ENCODE measurements around the gene HK2.

Gene HK2

DNA sequence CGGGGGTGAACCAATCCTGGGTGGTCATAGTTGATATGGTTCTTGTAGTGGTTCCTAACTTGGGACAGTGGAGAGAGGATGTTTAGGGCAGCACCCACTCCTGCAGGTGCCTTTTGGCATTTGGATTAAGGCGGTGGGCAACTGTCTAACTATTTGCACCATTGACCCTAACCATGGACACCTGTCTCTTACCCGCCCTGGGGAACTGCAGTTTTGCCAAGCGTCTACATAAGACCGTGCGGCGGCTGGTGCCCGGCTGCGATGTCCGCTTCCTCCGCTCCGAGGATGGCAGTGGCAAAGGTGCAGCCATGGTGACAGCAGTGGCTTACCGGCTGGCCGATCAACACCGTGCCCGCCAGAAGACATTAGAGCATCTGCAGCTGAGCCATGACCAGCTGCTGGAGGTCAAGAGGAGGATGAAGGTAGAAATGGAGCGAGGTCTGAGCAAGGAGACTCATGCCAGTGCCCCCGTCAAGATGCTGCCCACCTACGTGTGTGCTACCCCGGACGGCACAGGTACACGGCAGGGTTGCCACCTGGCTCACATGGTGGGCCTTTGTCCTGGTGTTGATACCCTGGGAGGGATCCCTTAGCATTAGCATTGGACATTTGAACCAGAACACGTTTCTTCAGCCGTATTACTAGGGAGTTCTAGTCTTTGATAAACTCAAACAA lies 46.3 kb downstream of the HK2 start:
- Histone ChIP-seq H2BK12ac (ENCODE audit: low read length in 2 of 2) (no peak overlapping the region), H3K9me3 (ENCODE audit: control insufficient read depth, low read length) (no peaks in the 10 kb centered on the region), H2AFZ (ENCODE audit: low read depth, low read length) (no peak overlapping the region), H3K79me1 (replicated peaks; ENCODE audit: low read length, poor library complexity, severe bottlenecking) (no peaks in the 10 kb centered on the region), H2BK5ac (ENCODE audit: low read depth, low read length, poor library complexity, severe bottlenecking) (no peak overlapping the region), H3K14ac (ENCODE audit: low read length in 2 of 2) (no peak overlapping the region), H3K4me2 (ENCODE audit: low read length, poor library complexity, severe bottlenecking) (no peak overlapping the region), H2BK120ac (ENCODE audit: low read depth, low read length) (no peak overlapping the region), H2AK5ac (ENCODE audit: low read length, severe bottlenecking) (no peak overlapping the region), H2BK15ac (ENCODE audit: low read depth, poor library complexity, severe bottlenecking) (no peak overlapping the region), H3K27me3 (ENCODE audit: control insufficient read depth in 1 of 2, insufficient read depth in 1 of 2, low read length in 2 of 2) (no peaks in the 10 kb centered on the region), H3K27ac (ENCODE audit: low read length, poor library complexity, severe bottlenecking) (no peak overlapping the region), H4K91ac (ENCODE audit: low read length) (no peak overlapping the region), H3K4me1 (ENCODE audit: control insufficient read depth, insufficient read depth, low read depth, low read length) (peaks cover 1% of the 10 kb centered on the region), H3K4me3 (ENCODE audit: insufficient read depth in 1 of 2, low read depth in 1 of 2, low read length in 2 of 2) (no peak overlapping the region), H3K4ac (ENCODE audit: low read depth in 1 of 2, low read length in 2 of 2) (no peak overlapping the region), H3K23ac (ENCODE audit: low read length in 2 of 2) (no peak overlapping the region), H3K9ac (ENCODE audit: low read length) (no peak overlapping the region), H3K18ac (ENCODE audit: low read depth in 1 of 2, low read length in 2 of 2) (no peak overlapping the region), H4K8ac (ENCODE audit: low read length) (no peak overlapping the region), H3K36me3 (ENCODE audit: control insufficient read depth in 1 of 2, insufficient read depth in 2 of 2, low read depth in 1 of 2, low read length in 2 of 2) (peaks cover 25 to 95% of the 10 kb centered on the region in 2 experiments)
- no peak for DNase-seq
- 99% methylated on average over 24 of the region's 24 CpGs for WGBS

DNA sequence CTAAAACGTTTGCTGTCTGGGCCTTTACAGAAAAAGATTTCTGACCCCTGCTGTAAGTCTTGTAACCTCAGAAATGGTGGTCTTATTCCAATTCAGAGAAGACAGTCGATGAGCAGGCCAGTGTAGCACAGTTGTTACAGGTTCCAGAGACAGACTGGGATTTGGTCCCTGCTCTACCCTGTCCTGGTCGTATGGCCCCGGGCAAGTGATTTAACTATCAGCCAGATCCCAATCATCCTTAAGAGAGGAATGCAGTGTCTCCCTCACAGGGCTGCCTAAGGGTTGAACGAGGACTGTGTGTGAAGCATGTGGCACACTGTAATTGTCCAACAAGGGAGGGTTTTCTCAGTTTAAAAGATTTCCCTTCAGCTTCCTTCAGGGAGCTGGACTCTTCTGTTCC lies 47.2 kb downstream of the HK2 start:
- H3K4me1 ChIP-seq (ENCODE audit: control insufficient read depth, insufficient read depth, low read depth, low read length): no peaks in the 10 kb centered on the region
- H2BK12ac ChIP-seq (ENCODE audit: low read length in 2 of 2): no peak overlapping the region
- no peaks in the 10 kb centered on the region for H3K9me3 ChIP-seq (ENCODE audit: control insufficient read depth, low read length)
- no peak overlapping the region for H3K4me3 ChIP-seq (ENCODE audit: insufficient read depth in 1 of 2, low read depth in 1 of 2, low read length in 2 of 2)
- no peak overlapping the region for H3K14ac ChIP-seq (ENCODE audit: low read length in 2 of 2)
- DNase-seq: no peak
- no peak overlapping the region for H2BK5ac ChIP-seq (ENCODE audit: low read depth, low read length, poor library complexity, severe bottlenecking)
- no peak overlapping the region for H2AK5ac ChIP-seq (ENCODE audit: low read length, severe bottlenecking)
- H3K4me2 ChIP-seq (ENCODE audit: low read length, poor library complexity, severe bottlenecking): no peak overlapping the region
- 92% methylated on average over 5 of the region's 5 CpGs for WGBS
- no peaks in the 10 kb centered on the region for H3K79me1 ChIP-seq (replicated peaks; ENCODE audit: low read length, poor library complexity, severe bottlenecking)
- H2BK120ac ChIP-seq (ENCODE audit: low read depth, low read length): no peak overlapping the region
- no peak overlapping the region for H3K27ac ChIP-seq (ENCODE audit: low read length, poor library complexity, severe bottlenecking)
- H3K9ac ChIP-seq (ENCODE audit: low read length): no peak overlapping the region
- H4K8ac ChIP-seq (ENCODE audit: low read length): no peak overlapping the region
- H3K36me3 ChIP-seq (ENCODE audit: control insufficient read depth in 1 of 2, insufficient read depth in 2 of 2, low read depth in 1 of 2, low read length in 2 of 2): peaks cover 30 to 99% of the 10 kb centered on the region in 2 experiments
- no peak overlapping the region for H2BK15ac ChIP-seq (ENCODE audit: low read depth, poor library complexity, severe bottlenecking)
- no peaks in the 10 kb centered on the region for H3K27me3 ChIP-seq (ENCODE audit: control insufficient read depth in 1 of 2, insufficient read depth in 1 of 2, low read length in 2 of 2)
- H3K18ac ChIP-seq (ENCODE audit: low read depth in 1 of 2, low read length in 2 of 2): no peak overlapping the region
- H2AFZ ChIP-seq (ENCODE audit: low read depth, low read length): no peak overlapping the region
- no peak overlapping the region for H3K23ac ChIP-seq (ENCODE audit: low read length in 2 of 2)
- no peak overlapping the region for H4K91ac ChIP-seq (ENCODE audit: low read length)
- H3K4ac ChIP-seq (ENCODE audit: low read depth in 1 of 2, low read length in 2 of 2): no peak overlapping the region

DNA sequence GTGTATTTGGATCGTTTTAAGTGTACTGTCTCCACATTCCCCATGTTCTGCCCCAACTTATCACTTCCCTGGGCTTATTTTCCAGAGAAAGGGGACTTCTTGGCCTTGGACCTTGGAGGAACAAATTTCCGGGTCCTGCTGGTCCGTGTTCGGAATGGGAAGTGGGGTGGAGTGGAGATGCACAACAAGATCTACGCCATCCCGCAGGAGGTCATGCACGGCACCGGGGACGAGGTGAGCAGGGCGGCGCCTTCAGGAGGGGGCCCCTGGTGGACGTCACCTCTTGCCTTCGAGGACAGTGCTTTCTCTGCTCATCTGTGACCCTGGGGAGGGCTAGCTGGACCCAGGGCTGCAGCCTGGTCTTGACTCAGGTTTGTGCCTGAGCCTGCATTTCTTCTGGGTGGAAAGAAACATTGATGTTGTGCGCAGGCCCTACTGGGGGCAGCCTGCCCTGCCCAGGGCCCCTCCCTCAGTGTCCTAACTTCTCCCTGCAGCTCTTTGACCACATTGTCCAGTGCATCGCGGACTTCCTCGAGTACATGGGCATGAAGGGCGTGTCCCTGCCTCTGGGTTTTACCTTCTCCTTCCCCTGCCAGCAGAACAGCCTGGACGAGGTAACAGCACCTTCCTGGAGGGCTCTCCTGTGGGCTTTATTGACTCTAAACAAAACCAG lies 47.8 kb downstream of the HK2 start:
- Histone ChIP-seq H3K36me3 (ENCODE audit: control insufficient read depth in 1 of 2, insufficient read depth in 2 of 2, low read depth in 1 of 2, low read length in 2 of 2) (peaks cover 33 to 100% of the 10 kb centered on the region in 2 experiments), H4K91ac (ENCODE audit: low read length) (no peak overlapping the region), H2BK5ac (ENCODE audit: low read depth, low read length, poor library complexity, severe bottlenecking) (no peak overlapping the region), H3K4me1 (ENCODE audit: control insufficient read depth, insufficient read depth, low read depth, low read length) (no peaks in the 10 kb centered on the region), H3K79me1 (replicated peaks; ENCODE audit: low read length, poor library complexity, severe bottlenecking) (no peaks in the 10 kb centered on the region), H3K4ac (ENCODE audit: low read depth in 1 of 2, low read length in 2 of 2) (no peak overlapping the region), H4K8ac (ENCODE audit: low read length) (no peak overlapping the region), H2BK15ac (ENCODE audit: low read depth, poor library complexity, severe bottlenecking) (no peak overlapping the region), H3K4me3 (ENCODE audit: insufficient read depth in 1 of 2, low read depth in 1 of 2, low read length in 2 of 2) (no peak overlapping the region), H3K9me3 (ENCODE audit: control insufficient read depth, low read length) (no peaks in the 10 kb centered on the region), H2BK12ac (ENCODE audit: low read length in 2 of 2) (no peak overlapping the region), H2BK120ac (ENCODE audit: low read depth, low read length) (no peak overlapping the region), H3K27ac (ENCODE audit: low read length, poor library complexity, severe bottlenecking) (no peak overlapping the region), H3K4me2 (ENCODE audit: low read length, poor library complexity, severe bottlenecking) (no peak overlapping the region), H2AFZ (ENCODE audit: low read depth, low read length) (no peak overlapping the region), H2AK5ac (ENCODE audit: low read length, severe bottlenecking) (no peak overlapping the region), H3K18ac (ENCODE audit: low read depth in 1 of 2, low read length in 2 of 2) (no peak overlapping the region), H3K9ac (ENCODE audit: low read length) (no peak overlapping the region), H3K27me3 (ENCODE audit: control insufficient read depth in 1 of 2, insufficient read depth in 1 of 2, low read length in 2 of 2) (no peaks in the 10 kb centered on the region), H3K23ac (ENCODE audit: low read length in 2 of 2) (no peak overlapping the region), H3K14ac (ENCODE audit: low read length in 2 of 2) (no peak overlapping the region)
- WGBS: 96% methylated on average over 19 of the region's 19 CpGs
- DNase-seq: no peak

DNA sequence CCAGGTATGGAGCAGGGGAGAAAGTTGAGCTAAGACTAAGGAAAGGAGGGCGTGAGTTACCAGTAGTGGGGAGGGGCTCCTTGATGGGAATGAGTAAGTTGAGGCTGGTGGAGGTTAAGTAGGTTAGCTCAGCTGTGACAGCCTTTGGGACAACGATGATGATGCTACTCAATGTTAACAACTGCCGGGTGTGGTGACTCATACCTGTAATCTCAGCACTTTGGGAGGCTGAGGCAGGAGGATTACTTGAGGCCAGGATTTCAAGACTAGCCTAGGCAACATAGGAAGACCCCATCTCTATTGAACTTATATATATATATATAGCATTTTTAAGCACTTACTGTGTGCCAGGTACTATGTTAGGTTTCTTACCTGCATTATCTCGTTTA lies 48.4 kb downstream of the HK2 start:
- Histone ChIP-seq H3K4ac (ENCODE audit: low read depth in 1 of 2, low read length in 2 of 2) (no peak overlapping the region), H4K91ac (ENCODE audit: low read length) (no peak overlapping the region), H2BK120ac (ENCODE audit: low read depth, low read length) (no peak overlapping the region), H2BK15ac (ENCODE audit: low read depth, poor library complexity, severe bottlenecking) (no peak overlapping the region), H2AK5ac (ENCODE audit: low read length, severe bottlenecking) (no peak overlapping the region), H3K9ac (ENCODE audit: low read length) (no peak overlapping the region), H3K18ac (ENCODE audit: low read depth in 1 of 2, low read length in 2 of 2) (no peak overlapping the region), H3K14ac (ENCODE audit: low read length in 2 of 2) (no peak overlapping the region), H3K9me3 (ENCODE audit: control insufficient read depth, low read length) (no peaks in the 10 kb centered on the region), H2BK12ac (ENCODE audit: low read length in 2 of 2) (no peak overlapping the region), H3K4me2 (ENCODE audit: low read length, poor library complexity, severe bottlenecking) (no peak overlapping the region), H3K4me3 (ENCODE audit: insufficient read depth in 1 of 2, low read depth in 1 of 2, low read length in 2 of 2) (no peak overlapping the region), H2AFZ (ENCODE audit: low read depth, low read length) (no peak overlapping the region), H3K23ac (ENCODE audit: low read length in 2 of 2) (no peak overlapping the region), H4K8ac (ENCODE audit: low read length) (no peak overlapping the region), H3K27me3 (ENCODE audit: control insufficient read depth in 1 of 2, insufficient read depth in 1 of 2, low read length in 2 of 2) (no peaks in the 10 kb centered on the region), H3K36me3 (ENCODE audit: control insufficient read depth in 1 of 2, insufficient read depth in 2 of 2, low read depth in 1 of 2, low read length in 2 of 2) (peaks cover 30 to 99% of the 10 kb centered on the region in 2 experiments), H3K79me1 (replicated peaks; ENCODE audit: low read length, poor library complexity, severe bottlenecking) (no peaks in the 10 kb centered on the region), H2BK5ac (ENCODE audit: low read depth, low read length, poor library complexity, severe bottlenecking) (no peak overlapping the region), H3K27ac (ENCODE audit: low read length, poor library complexity, severe bottlenecking) (no peak overlapping the region), H3K4me1 (ENCODE audit: control insufficient read depth, insufficient read depth, low read depth, low read length) (no peaks in the 10 kb centered on the region)
- 100% methylated on average over 2 of the region's 4 CpGs for WGBS
- DNase-seq: no peak
